Measurements from ENCODE around the gene PDZD4. TPM values are rescaled to one million over a fixed set of nuclear protein-coding genes. Genes with fewer than 3 reads are reported as not detected.

PDZD4 gene
- total and polyA plus RNA-seq, 10 of the 15 experiments (the other 5 are each of a cell fraction or from before 2014, with no cell fraction given) = 0.01 to 0.15 (median 0.04) TPM; not detected in 6

DNA sequence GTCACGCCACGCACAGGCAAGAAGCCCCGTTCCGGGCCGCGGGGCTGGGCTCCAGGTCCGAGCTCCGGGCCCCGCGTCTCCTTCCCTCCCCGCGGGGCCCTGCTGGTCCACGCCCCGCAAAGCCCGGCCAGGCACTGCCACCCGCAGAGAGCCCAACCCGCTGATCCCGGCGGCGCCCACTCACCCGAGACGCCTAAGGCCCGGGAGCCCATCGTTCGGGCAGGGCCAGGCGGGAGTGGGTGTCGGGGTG, 870 bp downstream of the PDZD4 start:
- TF ChIP-seq FOXK2 (IDR thresholded peaks at IDR 0.05) (no peak), NFIC (IDR thresholded peaks at IDR 0.05; ENCODE audit: low read depth, low read length) (no peak), NFYB (IDR thresholded peaks at IDR 0.05; ENCODE audit: insufficient read depth, low read depth, low read length) (no peak)
- TF ChIP-seq, protein P1, sequence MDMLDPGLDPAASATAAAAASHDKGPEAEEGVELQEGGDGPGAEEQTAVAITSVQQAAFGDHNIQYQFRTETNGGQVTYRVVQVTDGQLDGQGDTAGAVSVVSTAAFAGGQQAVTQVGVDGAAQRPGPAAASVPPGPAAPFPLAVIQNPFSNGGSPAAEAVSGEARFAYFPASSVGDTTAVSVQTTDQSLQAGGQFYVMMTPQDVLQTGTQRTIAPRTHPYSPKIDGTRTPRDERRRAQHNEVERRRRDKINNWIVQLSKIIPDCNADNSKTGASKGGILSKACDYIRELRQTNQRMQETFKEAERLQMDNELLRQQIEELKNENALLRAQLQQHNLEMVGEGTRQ (IDR thresholded peaks at IDR 0.05; ENCODE audit: borderline replicate concordance, low read depth, low read length) = no peak
- Histone ChIP-seq H3K4me2 (ENCODE audit: control insufficient read depth, insufficient read depth) (no peak overlapping the region), H3K4me3 (no peak overlapping the region), H4K20me1 (ENCODE audit: control insufficient read depth, insufficient read depth) (no peaks in the 10 kb centered on the region), H3K27me3 (replicated peaks in 1 of 2; ENCODE audit: control insufficient read depth in 2 of 2, insufficient read depth in 2 of 2, low read length in 1 of 2) (no peaks in the 10 kb centered on the region; a peak in 1 of 4 replicates), H3K79me2 (ENCODE audit: control insufficient read depth, insufficient read depth, low read length) (no peaks in the 10 kb centered on the region), H3K27ac (ENCODE audit: control insufficient read depth, insufficient read depth) (no peak overlapping the region), H3K9me3 (replicated peaks; ENCODE audit: control insufficient read depth, insufficient read depth, low read length) (no peaks in the 10 kb centered on the region; the same call in 2 of the 3 replicates), H3K9ac (ENCODE audit: control insufficient read depth, insufficient read depth, low read length) (no peak overlapping the region), H3K36me3 (ENCODE audit: control insufficient read depth in 2 of 2, insufficient read depth in 2 of 2, low read length in 1 of 2) (no peaks in the 10 kb centered on the region), H3K4me1 (ENCODE audit: control insufficient read depth, insufficient read depth, low read length) (no peaks in the 10 kb centered on the region), H2AFZ (ENCODE audit: control insufficient read depth, low read depth, low read length) (no peak overlapping the region)
- DNase-seq (ENCODE audit: low read depth, low spot score) (no peak), ATAC-seq (no peak), FAIRE-seq (no peak)
- intact Hi-C loops (cut with micrococcal nuclease; ENCODE audit: unreplicated experiment) (no loop called here), in situ Hi-C loops (cut with MboI) (no loop called here)
- POLR2A ChIA-PET = no interaction called here
- SMC1A ChIA-PET (ENCODE audit: uncharacterized antibody, unreplicated experiment) = no interaction called here
- CTCF ChIA-PET = no interaction called here
- 57% methylated on average over 10 of the region's 27 CpGs for WGBS (ENCODE audit: insufficient coverage, insufficient replicate concordance, low lambda C conversion rate, missing lambda C conversion rate)
- no TSS peak for BruUV-seq (replicated peaks)
- RAD21 ChIA-PET (ENCODE audit: unreplicated experiment) = no interaction called here

DNA sequence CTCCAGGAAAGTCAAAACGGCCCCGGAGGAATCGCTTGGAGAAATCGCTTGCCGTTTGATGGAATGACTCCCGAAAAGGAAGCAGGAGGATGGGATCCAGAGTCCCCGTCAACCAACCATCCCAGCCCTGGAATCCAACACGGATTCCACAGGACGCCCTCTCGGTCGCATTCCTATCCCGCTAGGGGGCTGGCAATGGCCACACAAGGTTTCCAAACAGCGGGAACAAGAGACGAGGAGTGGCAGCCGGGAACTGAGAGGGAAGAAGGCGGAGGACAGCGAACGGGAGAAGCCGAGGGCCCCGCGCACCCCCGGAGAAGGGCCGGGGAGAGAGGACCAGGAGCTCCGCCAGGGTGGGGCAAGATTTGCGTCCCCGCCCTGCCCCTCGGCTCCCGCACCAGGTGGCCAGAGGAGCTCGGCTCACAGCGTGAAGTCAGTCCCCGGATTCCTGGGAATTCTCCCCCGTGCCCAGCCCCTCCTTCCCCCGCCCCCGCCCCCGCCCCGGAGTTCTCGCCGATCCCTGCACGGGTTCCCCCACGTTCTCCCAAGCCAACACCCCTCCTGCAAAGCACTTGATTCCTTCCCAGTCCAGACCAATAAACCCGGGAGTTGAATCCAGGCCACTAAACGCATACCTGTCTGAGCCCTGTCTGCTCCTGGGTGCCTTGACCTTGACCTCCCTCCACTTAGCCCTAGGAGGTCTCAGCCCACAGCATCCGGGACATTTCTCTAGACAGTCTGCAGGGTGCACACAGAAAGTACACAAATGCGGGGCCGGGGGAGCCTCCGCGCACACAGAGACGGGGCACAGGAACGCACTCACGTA, 1.4 kb downstream of the PDZD4 start:
- RAD21 ChIA-PET (ENCODE audit: unreplicated experiment) = no interaction called here
- FAIRE-seq (no peak), DNase-seq (ENCODE audit: low read depth, low spot score) (no peak), ATAC-seq (no peak)
- no peaks in the 10 kb centered on the region for H3K36me3 ChIP-seq (ENCODE audit: control insufficient read depth in 2 of 2, insufficient read depth in 2 of 2, low read length in 1 of 2)
- intact Hi-C loops (cut with micrococcal nuclease; ENCODE audit: unreplicated experiment) = no loop called here
- no peaks in the 10 kb centered on the region for H3K79me2 ChIP-seq (ENCODE audit: control insufficient read depth, insufficient read depth, low read length)
- POLR2A ChIA-PET = no interaction called here
- CTCF ChIA-PET = no interaction called here
- no peak overlapping the region for H2AFZ ChIP-seq (ENCODE audit: control insufficient read depth, low read depth, low read length)
- TF ChIP-seq, protein P2, sequence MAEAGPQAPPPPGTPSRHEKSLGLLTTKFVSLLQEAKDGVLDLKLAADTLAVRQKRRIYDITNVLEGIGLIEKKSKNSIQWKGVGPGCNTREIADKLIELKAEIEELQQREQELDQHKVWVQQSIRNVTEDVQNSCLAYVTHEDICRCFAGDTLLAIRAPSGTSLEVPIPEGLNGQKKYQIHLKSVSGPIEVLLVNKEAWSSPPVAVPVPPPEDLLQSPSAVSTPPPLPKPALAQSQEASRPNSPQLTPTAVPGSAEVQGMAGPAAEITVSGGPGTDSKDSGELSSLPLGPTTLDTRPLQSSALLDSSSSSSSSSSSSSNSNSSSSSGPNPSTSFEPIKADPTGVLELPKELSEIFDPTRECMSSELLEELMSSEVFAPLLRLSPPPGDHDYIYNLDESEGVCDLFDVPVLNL (IDR thresholded peaks at IDR 0.05; ENCODE audit: low read depth, low read length) = no peak
- TF ChIP-seq EGR1 (IDR thresholded peaks at IDR 0.05; ENCODE audit: borderline replicate concordance in 1 of 2, low read depth in 2 of 2, low read length in 2 of 2) = no peak
- TF ChIP-seq SIN3A (IDR thresholded peaks at IDR 0.05; ENCODE audit: low read depth, low read length) = no peak
- no peaks in the 10 kb centered on the region; the same call in 2 of the 3 replicates for H3K9me3 ChIP-seq (replicated peaks; ENCODE audit: control insufficient read depth, insufficient read depth, low read length)
- no peak overlapping the region for H3K4me3 ChIP-seq
- WGBS (ENCODE audit: insufficient coverage, insufficient replicate concordance, low lambda C conversion rate, missing lambda C conversion rate) = 57% methylated on average over 26 of the region's 50 CpGs
- H3K27me3 ChIP-seq (replicated peaks in 1 of 2; ENCODE audit: control insufficient read depth in 2 of 2, insufficient read depth in 2 of 2, low read length in 1 of 2) = no peaks in the 10 kb centered on the region; a peak in 2 of 4 replicates
- H3K4me1 ChIP-seq (ENCODE audit: control insufficient read depth, insufficient read depth, low read length) = no peaks in the 10 kb centered on the region
- H3K4me2 ChIP-seq (ENCODE audit: control insufficient read depth, insufficient read depth) = no peak overlapping the region
- in situ Hi-C loops (cut with MboI) = no loop called here
- no TSS peak for BruUV-seq (replicated peaks)
- H3K9ac ChIP-seq (ENCODE audit: control insufficient read depth, insufficient read depth, low read length) = no peak overlapping the region
- H3K27ac ChIP-seq (ENCODE audit: control insufficient read depth, insufficient read depth) = no peak overlapping the region
- no peaks in the 10 kb centered on the region for H4K20me1 ChIP-seq (ENCODE audit: control insufficient read depth, insufficient read depth)
- SMC1A ChIA-PET (ENCODE audit: uncharacterized antibody, unreplicated experiment) = no interaction called here

Data from GM12878 (cell line).